Measurements from ENCODE around the gene GRIA4.

Gene GRIA4

GRCh38 chr11:105953886-105954285, 344.0 kb downstream of the GRIA4 start:
- Histone ChIP-seq H3K4me1 (ENCODE audit: control insufficient read depth in 2 of 2, insufficient read depth in 2 of 2, low read length in 2 of 2) (no peaks in the 10 kb centered on the region), H3K36me3 (ENCODE audit: control insufficient read depth in 2 of 2, insufficient read depth in 2 of 2, low read length in 2 of 2) (no peaks in the 10 kb centered on the region), H3K27ac (ENCODE audit: low read depth in 2 of 2, low read length in 2 of 2) (no peak overlapping the region), H3K9ac (ENCODE audit: low read depth in 1 of 2, low read length in 2 of 2) (no peak overlapping the region), H3K4me3 (ENCODE audit: low read length in 2 of 2) (no peak overlapping the region), H3K9me3 (ENCODE audit: control insufficient read depth in 2 of 2, low read length in 2 of 2) (no peaks in the 10 kb centered on the region), H3K27me3 (ENCODE audit: control insufficient read depth in 2 of 2, insufficient read depth in 2 of 2, low read length in 2 of 2) (no peaks in the 10 kb centered on the region)

GRCh38 chr11:105960252-105961245, 350.7 kb downstream of the GRIA4 start:
- Histone ChIP-seq H3K36me3 (ENCODE audit: control insufficient read depth in 2 of 2, insufficient read depth in 2 of 2, low read length in 2 of 2) (no peaks in the 10 kb centered on the region), H3K27me3 (ENCODE audit: control insufficient read depth in 2 of 2, insufficient read depth in 2 of 2, low read length in 2 of 2) (no peaks in the 10 kb centered on the region), H3K9me3 (ENCODE audit: control insufficient read depth in 2 of 2, low read length in 2 of 2) (no peaks in the 10 kb centered on the region), H3K27ac (ENCODE audit: low read depth in 2 of 2, low read length in 2 of 2) (no peak overlapping the region), H3K4me1 (ENCODE audit: control insufficient read depth in 2 of 2, insufficient read depth in 2 of 2, low read length in 2 of 2) (no peaks in the 10 kb centered on the region), H3K4me3 (ENCODE audit: low read length in 2 of 2) (no peak overlapping the region), H3K9ac (ENCODE audit: low read depth in 1 of 2, low read length in 2 of 2) (no peak overlapping the region)

DNA sequence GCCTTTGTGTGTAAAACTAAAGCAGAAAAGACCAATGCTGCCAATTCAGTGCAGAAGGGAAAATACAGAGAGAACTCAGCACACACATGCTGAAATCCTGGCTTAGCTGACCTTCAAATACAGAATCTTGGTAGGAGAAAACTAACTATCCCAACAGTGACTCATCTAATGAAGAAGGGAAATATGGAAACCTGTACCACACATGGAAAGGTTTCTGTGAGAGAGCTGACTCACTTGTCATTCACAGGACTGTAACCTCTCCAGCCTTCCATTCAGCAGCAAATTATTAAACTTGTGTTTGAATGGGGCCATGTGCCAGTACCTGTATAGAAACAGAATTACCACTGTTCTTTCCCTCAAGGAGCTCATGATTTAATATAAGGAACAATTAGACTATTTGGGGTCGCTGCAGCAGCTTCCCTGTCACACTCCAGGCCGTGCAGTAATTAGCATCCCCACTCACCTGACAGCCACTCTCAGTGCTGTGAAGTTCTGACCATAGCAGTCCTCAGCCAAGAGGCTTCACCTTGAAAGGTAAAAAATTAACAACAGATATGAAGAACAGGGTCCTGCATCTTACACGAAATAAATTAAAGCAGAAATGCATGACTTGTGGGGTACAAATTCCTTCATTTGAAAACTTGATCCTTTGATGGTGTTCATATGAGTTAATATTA, 358.3 kb downstream of the GRIA4 start:
- H3K4me1 ChIP-seq (ENCODE audit: control insufficient read depth in 2 of 2, insufficient read depth in 2 of 2, low read length in 2 of 2) = no peaks in the 10 kb centered on the region
- no peaks in the 10 kb centered on the region for H3K27me3 ChIP-seq (ENCODE audit: control insufficient read depth in 2 of 2, insufficient read depth in 2 of 2, low read length in 2 of 2)
- H3K4me3 ChIP-seq (ENCODE audit: low read length in 2 of 2) = no peak overlapping the region
- H3K36me3 ChIP-seq (ENCODE audit: control insufficient read depth in 2 of 2, insufficient read depth in 2 of 2, low read length in 2 of 2) = no peaks in the 10 kb centered on the region
- H3K27ac ChIP-seq (ENCODE audit: low read depth in 2 of 2, low read length in 2 of 2) = no peak overlapping the region
- H3K9me3 ChIP-seq (ENCODE audit: control insufficient read depth in 2 of 2, low read length in 2 of 2) = no peaks in the 10 kb centered on the region
- no peak overlapping the region for H3K9ac ChIP-seq (ENCODE audit: low read depth in 1 of 2, low read length in 2 of 2)

DNA sequence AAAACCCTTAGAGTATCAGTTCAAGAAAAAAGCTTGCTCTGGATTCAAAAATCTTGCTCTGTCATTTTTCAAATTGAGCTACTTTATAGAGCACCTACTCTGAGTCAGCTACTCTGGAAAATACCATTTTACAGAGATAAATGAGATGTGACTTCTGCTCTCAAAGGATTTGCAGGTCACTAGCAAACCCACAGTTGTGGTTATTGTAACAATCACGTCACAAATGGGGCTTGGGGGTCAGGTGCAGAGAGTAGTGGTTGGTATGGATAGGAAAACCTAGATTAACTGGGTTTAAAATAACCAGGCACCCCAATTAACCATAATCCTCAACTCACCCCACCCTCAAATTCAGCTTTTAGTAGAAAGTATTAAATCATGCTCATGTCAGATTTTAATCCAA, 359.9 kb downstream of the GRIA4 start:
- no peaks in the 10 kb centered on the region for H3K4me1 ChIP-seq (ENCODE audit: control insufficient read depth in 2 of 2, insufficient read depth in 2 of 2, low read length in 2 of 2)
- no peak overlapping the region for H3K27ac ChIP-seq (ENCODE audit: low read depth in 2 of 2, low read length in 2 of 2)
- no peak overlapping the region for H3K9ac ChIP-seq (ENCODE audit: low read depth in 1 of 2, low read length in 2 of 2)
- no peaks in the 10 kb centered on the region for H3K36me3 ChIP-seq (ENCODE audit: control insufficient read depth in 2 of 2, insufficient read depth in 2 of 2, low read length in 2 of 2)
- no peak overlapping the region for H3K4me3 ChIP-seq (ENCODE audit: low read length in 2 of 2)
- H3K27me3 ChIP-seq (ENCODE audit: control insufficient read depth in 2 of 2, insufficient read depth in 2 of 2, low read length in 2 of 2) = no peaks in the 10 kb centered on the region
- H3K9me3 ChIP-seq (ENCODE audit: control insufficient read depth in 2 of 2, low read length in 2 of 2) = no peaks in the 10 kb centered on the region

DNA sequence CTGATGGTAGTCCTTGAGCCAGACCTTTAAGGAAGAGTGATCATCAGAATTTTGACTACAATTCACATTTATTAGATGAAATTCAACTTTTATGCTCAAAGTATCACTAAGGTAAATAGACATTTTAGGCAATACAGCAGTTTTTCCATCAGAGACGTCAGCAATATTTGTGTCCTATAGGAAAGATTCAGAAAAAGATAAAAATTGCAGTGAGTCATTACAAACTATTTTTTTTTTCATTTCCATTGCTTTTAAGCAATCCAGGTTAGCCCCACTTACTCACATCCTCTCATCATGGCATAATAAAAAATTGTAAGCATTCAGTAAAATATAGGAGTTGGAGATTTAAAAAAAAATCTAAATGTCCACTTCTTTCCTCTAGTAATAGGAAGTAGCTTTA, 365.3 kb downstream of the GRIA4 start:
- no peak overlapping the region for H3K9ac ChIP-seq (ENCODE audit: low read depth in 1 of 2, low read length in 2 of 2)
- H3K36me3 ChIP-seq (ENCODE audit: control insufficient read depth in 2 of 2, insufficient read depth in 2 of 2, low read length in 2 of 2) = no peaks in the 10 kb centered on the region
- H3K27me3 ChIP-seq (ENCODE audit: control insufficient read depth in 2 of 2, insufficient read depth in 2 of 2, low read length in 2 of 2) = no peaks in the 10 kb centered on the region
- no peak overlapping the region for H3K27ac ChIP-seq (ENCODE audit: low read depth in 2 of 2, low read length in 2 of 2)
- no peaks in the 10 kb centered on the region for H3K4me1 ChIP-seq (ENCODE audit: control insufficient read depth in 2 of 2, insufficient read depth in 2 of 2, low read length in 2 of 2)
- H3K4me3 ChIP-seq (ENCODE audit: low read length in 2 of 2) = no peak overlapping the region
- no peaks in the 10 kb centered on the region for H3K9me3 ChIP-seq (ENCODE audit: control insufficient read depth in 2 of 2, low read length in 2 of 2)

DNA sequence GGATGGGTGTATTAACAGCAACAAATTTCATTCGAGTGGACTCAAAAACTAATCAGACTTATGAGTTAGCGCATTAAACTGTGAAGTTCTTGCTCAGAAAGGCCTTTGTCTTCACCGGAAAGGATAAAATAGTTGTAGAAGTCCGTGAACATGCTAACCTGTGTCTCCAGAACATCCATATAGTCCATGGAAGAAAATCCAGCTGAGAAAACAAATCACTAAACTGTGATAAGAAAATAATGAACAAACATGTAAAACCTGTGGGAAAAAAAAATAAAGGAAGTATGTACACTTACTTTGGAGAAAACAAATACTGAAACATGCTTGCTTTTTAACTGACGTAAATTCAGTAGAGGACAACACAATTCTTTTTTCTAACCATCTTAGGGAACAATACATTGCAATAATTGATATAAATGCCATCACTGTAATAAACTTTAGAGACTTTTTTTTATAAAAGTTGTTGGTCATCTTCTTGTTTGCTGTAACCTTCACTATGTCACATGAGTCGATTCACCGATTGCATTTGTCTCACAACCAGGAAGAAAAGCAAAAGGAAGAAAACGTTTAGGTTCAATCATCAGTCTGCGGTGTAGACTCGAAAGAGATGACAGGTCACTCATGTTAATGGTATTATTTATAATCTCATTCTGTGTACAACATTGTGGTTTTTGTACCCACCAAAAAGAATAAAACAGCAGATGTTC, 370.3 kb downstream of the GRIA4 start:
- Histone ChIP-seq H3K4me1 (ENCODE audit: control insufficient read depth in 2 of 2, insufficient read depth in 2 of 2, low read length in 2 of 2) (no peaks in the 10 kb centered on the region), H3K27me3 (ENCODE audit: control insufficient read depth in 2 of 2, insufficient read depth in 2 of 2, low read length in 2 of 2) (no peaks in the 10 kb centered on the region), H3K9ac (ENCODE audit: low read depth in 1 of 2, low read length in 2 of 2) (no peak overlapping the region), H3K9me3 (ENCODE audit: control insufficient read depth in 2 of 2, low read length in 2 of 2) (no peaks in the 10 kb centered on the region), H3K36me3 (ENCODE audit: control insufficient read depth in 2 of 2, insufficient read depth in 2 of 2, low read length in 2 of 2) (no peaks in the 10 kb centered on the region), H3K27ac (ENCODE audit: low read depth in 2 of 2, low read length in 2 of 2) (no peak overlapping the region), H3K4me3 (ENCODE audit: low read length in 2 of 2) (no peak overlapping the region)

- no peak overlapping the region for H3K9ac ChIP-seq (ENCODE audit: low read depth in 1 of 2, low read length in 2 of 2)
- no peaks in the 10 kb centered on the region for H3K4me1 ChIP-seq (ENCODE audit: control insufficient read depth in 2 of 2, insufficient read depth in 2 of 2, low read length in 2 of 2)
- H3K9me3 ChIP-seq (ENCODE audit: control insufficient read depth in 2 of 2, low read length in 2 of 2) = no peaks in the 10 kb centered on the region
- no peaks in the 10 kb centered on the region for H3K27me3 ChIP-seq (ENCODE audit: control insufficient read depth in 2 of 2, insufficient read depth in 2 of 2, low read length in 2 of 2)
- H3K27ac ChIP-seq (ENCODE audit: low read depth in 2 of 2, low read length in 2 of 2) = no peak overlapping the region
- H3K4me3 ChIP-seq (ENCODE audit: low read length in 2 of 2) = no peak overlapping the region
- H3K36me3 ChIP-seq (ENCODE audit: control insufficient read depth in 2 of 2, insufficient read depth in 2 of 2, low read length in 2 of 2) = no peaks in the 10 kb centered on the region
Measured at GRCh38 chr11:105986554-105986953, 376.7 kb downstream of the GRIA4 start.

- Histone ChIP-seq H3K9me3 (ENCODE audit: control insufficient read depth in 2 of 2, low read length in 2 of 2) (no peaks in the 10 kb centered on the region), H3K9ac (ENCODE audit: low read depth in 1 of 2, low read length in 2 of 2) (no peak overlapping the region), H3K36me3 (ENCODE audit: control insufficient read depth in 2 of 2, insufficient read depth in 2 of 2, low read length in 2 of 2) (no peaks in the 10 kb centered on the region), H3K27ac (ENCODE audit: low read depth in 2 of 2, low read length in 2 of 2) (no peak overlapping the region), H3K4me3 (ENCODE audit: low read length in 2 of 2) (no peak overlapping the region), H3K4me1 (ENCODE audit: control insufficient read depth in 2 of 2, insufficient read depth in 2 of 2, low read length in 2 of 2) (no peaks in the 10 kb centered on the region), H3K27me3 (ENCODE audit: control insufficient read depth in 2 of 2, insufficient read depth in 2 of 2, low read length in 2 of 2) (no peaks in the 10 kb centered on the region)
Measured at GRCh38 chr11:105988197-105988596, 378.3 kb downstream of the GRIA4 start.

GRCh38 chr11:105989124-105989523, 379.3 kb downstream of the GRIA4 start:
- H3K27ac ChIP-seq (ENCODE audit: low read depth in 2 of 2, low read length in 2 of 2) = no peak overlapping the region
- H3K9me3 ChIP-seq (ENCODE audit: control insufficient read depth in 2 of 2, low read length in 2 of 2) = no peaks in the 10 kb centered on the region
- H3K4me3 ChIP-seq (ENCODE audit: low read length in 2 of 2) = no peak overlapping the region
- no peaks in the 10 kb centered on the region for H3K4me1 ChIP-seq (ENCODE audit: control insufficient read depth in 2 of 2, insufficient read depth in 2 of 2, low read length in 2 of 2)
- H3K36me3 ChIP-seq (ENCODE audit: control insufficient read depth in 2 of 2, insufficient read depth in 2 of 2, low read length in 2 of 2) = no peaks in the 10 kb centered on the region
- no peak overlapping the region for H3K9ac ChIP-seq (ENCODE audit: low read depth in 1 of 2, low read length in 2 of 2)
- no peaks in the 10 kb centered on the region for H3K27me3 ChIP-seq (ENCODE audit: control insufficient read depth in 2 of 2, insufficient read depth in 2 of 2, low read length in 2 of 2)

GRCh38 chr11:105991888-105992287, 382.0 kb downstream of the GRIA4 start:
- Histone ChIP-seq H3K36me3 (ENCODE audit: control insufficient read depth in 2 of 2, insufficient read depth in 2 of 2, low read length in 2 of 2) (peaks cover 4% of the 10 kb centered on the region in 2 donors), H3K27me3 (ENCODE audit: control insufficient read depth in 2 of 2, insufficient read depth in 2 of 2, low read length in 2 of 2) (no peaks in the 10 kb centered on the region), H3K4me3 (ENCODE audit: low read length in 2 of 2) (no peak overlapping the region), H3K27ac (ENCODE audit: low read depth in 2 of 2, low read length in 2 of 2) (no peak overlapping the region), H3K9ac (ENCODE audit: low read depth in 1 of 2, low read length in 2 of 2) (no peak overlapping the region), H3K9me3 (ENCODE audit: control insufficient read depth in 2 of 2, low read length in 2 of 2) (no peaks in the 10 kb centered on the region), H3K4me1 (ENCODE audit: control insufficient read depth in 2 of 2, insufficient read depth in 2 of 2, low read length in 2 of 2) (no peaks in the 10 kb centered on the region)

Data from mucosa of rectum (tissue), 2 donors.